Endometrial microvascular endothelial cells (primary cell): ENCODE measurements around the gene ILK. TPM values are rescaled to one million over a fixed set of nuclear protein-coding genes. Genes with fewer than 3 reads are reported as not detected.

Experiments used
- total RNA-seq: library from RNA; depleted of rRNA; stranded (reverse); fragments of >200 nt; gene quantifications from one replicate; pipeline ENCODE4 v1.2.3, GENCODE V29; 2015; ENCODE audit errors: inconsistent ontology term

ILK gene
- total RNA-seq, 1 donor from 2014 or later = 247 TPM

Other genes with a start within 250 kb of the ILK start
- 83.9 TPM for gene SMPD1, start 213.3 kb upstream of the ILK start, total RNA-seq
- gene APBB1, start 184.7 kb upstream of the ILK start, total RNA-seq = 52.8 TPM
- not detected for gene HPX, start 162.8 kb upstream of the ILK start, total RNA-seq
- 60.0 TPM for gene TRIM3, start 129.8 kb upstream of the ILK start, total RNA-seq
- 51.8 TPM for gene ARFIP2, start 122.4 kb upstream of the ILK start, total RNA-seq
- 24.4 TPM for gene TIMM10B, start 122.3 kb upstream of the ILK start, total RNA-seq
- 2.2 TPM for gene DNHD1, start 106.5 kb upstream of the ILK start, total RNA-seq
- 35.8 TPM for gene RRP8, start 158 bp upstream of the ILK start, total RNA-seq
- 41.9 TPM for gene TAF10, start 8.4 kb downstream of the ILK start, total RNA-seq
- 100.0 TPM for gene TPP1, start 15.6 kb downstream of the ILK start, total RNA-seq
- 48.7 TPM for gene DCHS1, start 52.0 kb downstream of the ILK start, total RNA-seq
- gene MRPL17, start 79.6 kb downstream of the ILK start, total RNA-seq = 114 TPM
- gene OR2AG2, start 168.2 kb downstream of the ILK start, total RNA-seq = not detected
- gene OR2AG1, start 179.2 kb downstream of the ILK start, total RNA-seq = not detected
- gene OR6A2, start 195.9 kb downstream of the ILK start, total RNA-seq = 0.09 TPM
- not detected for gene OR10A5, start 241.9 kb downstream of the ILK start, total RNA-seq